ENCODE data around the gene GDE1.

GDE1 gene

DNA sequence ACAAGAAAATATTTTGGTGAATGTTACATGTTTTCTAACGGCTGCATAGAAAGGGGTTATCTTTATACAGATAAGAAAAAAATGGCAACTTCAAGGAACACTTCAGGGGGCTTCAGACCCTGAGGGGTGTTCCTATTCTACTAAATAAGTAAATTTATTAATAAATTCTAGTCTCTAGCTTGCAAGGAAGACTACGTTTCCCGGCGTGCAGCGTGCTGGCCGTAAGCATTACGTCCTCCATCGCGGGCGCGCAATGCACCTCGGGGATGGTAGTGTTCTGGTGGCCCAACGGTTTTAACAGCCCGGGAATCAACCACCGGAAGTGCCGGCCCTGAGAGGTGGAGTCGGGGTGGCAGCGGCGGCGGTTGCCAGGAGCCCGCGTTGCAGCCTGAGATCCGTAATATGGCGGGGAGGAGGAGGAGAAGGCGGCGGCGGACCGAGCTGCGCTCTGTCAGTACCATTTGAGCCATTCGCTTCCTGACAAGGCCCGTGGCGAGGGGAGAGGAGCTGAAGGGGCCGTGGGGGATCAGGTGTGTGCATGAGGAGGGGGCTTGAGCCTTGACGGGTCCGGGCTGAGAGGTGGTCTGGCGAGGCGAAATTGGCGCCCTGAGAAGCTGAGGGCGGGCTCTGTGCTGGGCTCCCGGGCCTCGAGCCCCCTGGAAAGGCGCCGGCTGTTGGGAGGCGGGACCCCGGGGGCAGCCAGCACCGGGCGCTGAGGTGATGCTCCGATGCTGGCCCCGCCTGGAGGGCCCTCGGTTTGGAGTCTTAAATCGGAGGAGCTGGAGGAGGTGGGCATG lies 1.9 kb upstream of the GDE1 start, which contains the start of gene CCP110:
Gene CCP110, plus strand, starts transcription at position 384 of the 797 bp plus-strand sequence. CDS start 3,940 bp downstream, outside the sequence.
- DNase-seq (ENCODE audit: low read depth in 2 of 2), result peak; percentile 89 to 92

DNA sequence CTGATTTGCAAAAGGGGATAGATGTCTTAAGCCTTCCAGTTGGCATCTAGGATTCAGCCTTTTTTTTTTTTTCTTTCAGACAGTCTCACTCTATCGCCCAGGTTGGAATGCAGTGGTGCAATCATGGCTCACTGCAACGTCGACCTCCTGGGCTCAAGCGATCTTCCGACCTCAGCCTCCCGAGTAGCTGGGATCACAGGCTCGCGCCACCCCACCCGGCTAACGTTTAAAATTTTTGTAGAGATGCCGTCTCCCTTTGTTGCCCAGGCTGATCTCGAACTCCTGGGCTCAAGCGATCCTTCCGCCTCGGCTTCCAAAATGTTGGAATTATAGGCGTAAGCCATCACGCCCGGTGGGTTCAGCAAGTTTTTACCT lies 1.3 kb upstream of the GDE1 start:
- no peak for DNase-seq (ENCODE audit: low read depth in 2 of 2)

GRCh38 chr16:19522760-19523159 lies 862 bp upstream of the GDE1 start:
- DNase-seq (ENCODE audit: low read depth in 2 of 2), result no peak

- DNase-seq (ENCODE audit: low read depth in 2 of 2), result no peak
Measured at GRCh38 chr16:19522397-19522732, 467 bp upstream of the GDE1 start.

- DNase-seq (ENCODE audit: low read depth in 2 of 2), result no peak
Measured at GRCh38 chr16:19520861-19521331, 1.0 kb downstream of the GDE1 start.

DNA sequence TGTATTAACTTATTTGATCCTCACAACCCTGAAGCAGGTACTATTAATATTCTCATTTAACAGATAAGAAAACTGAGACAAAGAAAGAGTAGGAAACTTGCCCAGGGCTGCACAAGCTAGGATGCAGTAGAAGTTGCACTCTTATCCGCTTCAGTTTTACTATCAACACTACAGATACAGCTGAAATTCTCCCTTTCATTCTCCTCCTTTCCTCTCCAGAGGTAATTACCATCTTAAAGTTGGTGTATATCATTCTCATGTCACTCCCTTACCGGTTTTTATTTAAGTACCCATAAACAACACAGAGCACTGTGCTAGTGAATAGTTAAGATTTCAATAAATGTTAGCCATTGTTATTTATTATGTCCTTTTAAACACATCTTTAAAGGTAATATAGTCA lies 3.5 kb downstream of the GDE1 start:
- no peak for DNase-seq (ENCODE audit: low read depth in 2 of 2)

DNA sequence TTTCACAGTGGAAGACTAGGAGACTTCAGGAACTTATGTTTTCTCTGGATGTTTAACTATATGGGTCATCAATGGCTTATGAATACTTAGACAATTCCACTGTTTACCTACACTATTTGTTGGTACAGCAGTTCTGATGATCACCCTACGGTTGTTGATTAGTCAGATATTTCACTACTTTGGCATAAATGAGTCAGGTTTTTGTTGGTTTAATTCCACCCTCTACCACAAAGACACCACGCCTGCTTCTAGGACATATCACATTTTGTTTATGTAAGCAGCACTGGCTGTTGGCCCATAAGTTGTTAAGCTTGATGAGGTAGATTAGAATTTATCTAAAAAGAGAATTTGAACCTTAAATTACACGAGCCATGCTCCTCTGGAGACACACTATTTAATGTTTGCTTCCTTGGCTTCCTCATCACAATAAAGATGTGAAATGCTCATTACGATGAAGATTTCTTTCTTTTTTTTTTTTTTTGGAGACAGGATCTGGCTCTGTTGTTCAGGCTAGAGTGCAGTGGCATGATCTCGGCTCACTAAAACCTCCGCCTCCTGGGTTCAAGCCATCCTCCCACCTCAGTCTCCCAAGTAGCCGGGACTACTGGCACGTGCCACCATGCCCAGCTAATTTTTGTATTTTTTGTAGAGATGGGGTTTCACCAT lies 4.3 kb downstream of the GDE1 start:
- DNase-seq (ENCODE audit: low read depth in 2 of 2), result no peak

GRCh38 chr16:19515757-19516156 lies 6.1 kb downstream of the GDE1 start:
- DNase-seq (ENCODE audit: low read depth in 2 of 2), result no peak

- no peak for DNase-seq (ENCODE audit: low read depth in 2 of 2)
Measured at GRCh38 chr16:19513377-19514053, 8.4 kb downstream of the GDE1 start.

DNA sequence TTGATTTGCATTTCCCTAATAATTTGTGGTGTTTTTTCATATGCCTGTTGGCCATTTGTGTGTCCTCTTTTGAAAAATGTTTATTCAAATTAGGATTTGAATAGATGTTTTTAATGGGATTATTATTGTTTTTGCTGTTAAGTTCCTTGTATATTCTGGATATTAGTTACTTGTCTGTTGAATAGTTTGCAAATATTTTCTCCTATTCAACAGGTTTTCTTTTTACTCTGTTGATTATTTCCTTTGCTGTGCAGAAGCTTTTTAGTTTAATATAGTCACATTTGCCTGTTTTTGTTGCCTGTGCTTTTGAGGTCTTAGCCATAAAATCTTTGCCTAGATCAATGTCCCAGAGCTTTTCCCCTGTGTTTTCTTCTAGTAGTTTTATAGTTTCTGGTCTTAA lies 9.6 kb downstream of the GDE1 start:
- no peak for DNase-seq (ENCODE audit: low read depth in 2 of 2)

DNA sequence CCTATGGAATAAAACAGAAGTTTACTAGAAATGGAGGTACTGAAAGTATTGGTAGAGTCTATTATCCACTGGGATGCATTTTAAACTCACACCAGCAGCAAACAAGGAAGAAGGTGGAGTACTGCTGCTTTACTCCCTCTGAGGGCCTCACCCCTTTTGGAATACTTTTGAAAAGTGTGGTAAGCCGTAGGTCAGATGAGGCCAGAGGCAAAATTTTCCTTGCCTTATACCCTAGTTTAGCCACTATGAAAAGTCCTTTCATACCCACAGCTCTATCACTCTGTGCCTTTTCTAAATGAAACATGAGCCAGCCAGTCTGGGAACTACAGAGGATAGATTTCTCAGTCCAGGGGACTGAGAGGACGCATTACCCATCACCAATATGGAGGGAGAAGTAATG lies 14.0 kb downstream of the GDE1 start:
- no peak for DNase-seq (ENCODE audit: low read depth in 2 of 2)

GRCh38 chr16:19506965-19507364 lies 14.9 kb downstream of the GDE1 start:
- no peak for DNase-seq (ENCODE audit: low read depth in 2 of 2)

DNA sequence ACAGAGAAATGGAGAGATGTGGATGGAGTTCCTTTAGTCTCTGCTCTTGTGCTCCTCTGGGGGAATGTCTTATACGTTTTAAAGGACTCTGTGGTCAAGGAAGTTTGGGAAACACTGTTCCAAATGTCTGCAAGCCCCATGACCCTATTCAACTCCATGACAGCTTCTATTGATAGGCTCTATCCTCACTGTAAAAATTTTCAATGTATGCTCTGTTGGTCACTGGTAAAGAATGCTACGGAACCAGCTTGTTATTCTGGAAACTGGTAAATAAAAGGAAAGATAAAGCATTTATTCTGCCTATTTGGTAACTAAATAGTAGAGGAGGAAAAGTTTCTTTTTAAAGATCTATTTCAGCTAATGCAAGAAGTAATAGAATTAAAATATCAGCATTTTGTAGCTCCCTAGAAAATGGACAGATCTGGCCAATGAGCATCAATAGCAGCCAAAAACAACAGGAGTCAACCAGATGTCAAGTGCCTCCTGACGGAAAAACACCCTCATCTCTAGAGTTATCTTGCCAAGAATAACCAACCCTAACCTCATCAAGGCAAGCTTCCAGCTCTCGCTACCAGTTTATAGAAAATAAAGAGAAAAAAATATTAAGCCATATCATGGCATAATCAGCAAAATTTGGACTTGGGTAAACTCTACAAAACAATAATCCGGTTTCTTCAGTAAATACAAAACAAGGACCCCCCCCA lies 16.1 kb downstream of the GDE1 start:
- DNase-seq (ENCODE audit: low read depth in 2 of 2), result no peak

- DNase-seq (ENCODE audit: low read depth in 2 of 2), result no peak
Measured at GRCh38 chr16:19503461-19504075, 18.3 kb downstream of the GDE1 start.

DNA sequence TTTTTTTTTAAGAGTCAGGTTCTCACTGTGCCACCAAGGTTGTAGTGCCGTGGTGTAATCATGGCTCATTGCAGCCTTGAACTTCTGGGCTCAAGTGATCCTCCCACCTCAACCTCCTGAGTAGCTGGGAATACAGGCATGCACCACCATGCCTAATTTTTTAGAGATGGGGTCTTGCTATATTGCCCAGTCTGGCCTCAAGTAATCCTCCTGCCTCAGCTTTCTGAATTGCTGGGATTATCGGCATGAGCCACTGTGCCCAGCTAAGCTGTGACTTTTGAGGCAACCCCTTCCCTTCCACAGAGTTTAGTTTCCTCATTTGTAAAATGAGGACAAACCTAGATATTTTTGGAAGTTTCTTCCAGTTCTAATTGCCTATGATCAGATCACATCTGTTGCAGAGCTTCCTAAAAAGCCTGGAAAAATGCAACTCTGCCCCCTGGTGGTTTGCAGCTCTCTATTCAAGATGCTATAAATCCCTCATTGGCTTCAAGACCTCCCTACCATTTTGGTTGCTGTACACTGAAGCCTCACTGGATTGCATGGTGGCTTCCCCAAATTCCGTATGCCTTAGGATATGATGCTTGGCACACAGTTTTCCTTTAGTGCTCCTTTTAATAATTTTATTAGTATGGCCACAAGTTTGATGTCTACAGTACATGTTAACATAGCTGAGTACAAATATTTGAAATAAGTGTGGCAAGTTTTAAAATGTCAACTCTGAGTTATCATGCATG lies 19.3 kb downstream of the GDE1 start:
- peak; percentile 21 to 41 for DNase-seq (ENCODE audit: low read depth in 2 of 2)

DNA sequence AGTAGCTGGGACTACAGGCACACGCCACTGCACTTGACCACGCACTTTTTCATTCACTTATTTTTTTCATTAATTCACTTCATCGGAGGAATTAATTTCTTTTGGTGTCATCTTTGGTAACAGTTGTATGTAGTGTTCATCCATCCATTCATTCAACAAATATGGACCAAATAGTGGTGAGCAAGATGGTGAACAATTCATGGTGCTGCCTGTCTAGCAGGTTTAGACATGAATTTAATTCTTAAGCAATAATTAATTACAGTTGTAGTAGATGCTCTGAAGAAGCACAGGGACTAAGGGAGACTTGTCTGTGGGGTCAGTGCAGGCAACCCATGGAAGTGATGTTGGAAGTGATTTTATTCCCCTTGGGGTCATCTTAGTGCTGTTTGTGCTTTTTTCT lies 22.4 kb downstream of the GDE1 start:
- DNase-seq (ENCODE audit: low read depth in 2 of 2), result no peak

GRCh38 chr16:19499006-19499405 lies 22.9 kb downstream of the GDE1 start:
- no peak for DNase-seq (ENCODE audit: low read depth in 2 of 2)

DNA sequence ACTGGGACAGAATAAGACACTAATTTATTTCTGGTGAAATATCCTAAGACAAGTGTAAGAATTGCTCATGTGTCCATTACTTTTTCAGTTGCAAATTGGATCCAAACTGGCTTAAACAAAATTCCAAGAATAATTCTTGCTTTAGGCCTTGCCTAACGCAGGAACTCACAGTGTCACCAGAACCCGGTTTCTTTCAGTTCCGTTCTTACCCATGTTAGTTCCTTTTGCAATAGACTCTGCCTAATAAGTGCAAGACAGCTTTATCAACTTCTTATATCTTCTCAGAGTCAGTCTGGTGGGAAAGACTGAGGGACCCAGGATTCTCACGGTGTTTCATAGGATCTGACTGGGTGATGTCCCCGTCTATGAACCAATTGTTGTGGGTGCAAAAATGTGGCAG lies 24.7 kb downstream of the GDE1 start:
- no peak for DNase-seq (ENCODE audit: low read depth in 2 of 2)

DNA sequence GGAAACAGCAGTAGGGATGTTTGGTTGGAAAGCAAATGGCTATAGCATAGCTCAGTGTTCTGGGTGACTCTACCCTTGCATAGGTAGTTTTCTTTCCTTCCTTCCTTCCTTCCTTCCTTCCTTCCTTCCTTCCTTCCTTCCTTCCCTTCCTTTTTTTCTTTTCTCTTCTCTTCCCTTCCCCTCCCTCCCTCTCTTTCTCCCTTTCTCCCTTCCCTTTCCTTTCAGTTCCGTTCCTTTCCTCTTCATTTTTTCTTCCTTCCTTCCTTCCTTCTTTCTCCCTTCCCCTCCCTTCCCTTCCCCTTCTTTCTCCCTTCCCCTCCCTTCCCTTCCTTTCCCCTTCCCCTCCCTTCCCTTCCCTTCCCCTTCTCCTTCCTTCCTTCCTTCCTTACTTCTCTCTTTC lies 31.3 kb downstream of the GDE1 start:
- DNase-seq (ENCODE audit: low read depth in 2 of 2), result no peak

DNA sequence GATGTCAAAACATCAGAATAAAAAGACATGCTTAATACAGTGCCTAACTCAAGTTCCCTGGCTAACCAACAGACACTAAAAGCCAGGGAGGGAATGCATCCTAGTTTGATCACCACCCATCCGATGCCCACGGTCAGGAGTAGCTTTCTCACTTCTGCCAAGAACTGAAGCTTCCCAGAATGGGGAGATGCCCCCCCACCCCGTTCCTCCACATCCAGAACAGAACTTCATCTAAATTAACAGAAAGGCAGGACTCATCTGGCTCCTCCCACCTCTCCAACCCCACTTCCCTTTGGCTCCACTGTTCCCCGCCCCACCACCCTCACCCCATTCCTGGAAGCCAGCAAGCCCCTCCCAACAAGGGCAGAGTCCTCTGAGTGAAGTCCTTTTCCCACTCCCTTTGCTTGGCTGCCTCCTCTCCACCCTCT lies 33.7 kb downstream of the GDE1 start:
- no peak for DNase-seq (ENCODE audit: low read depth in 2 of 2)

DNA sequence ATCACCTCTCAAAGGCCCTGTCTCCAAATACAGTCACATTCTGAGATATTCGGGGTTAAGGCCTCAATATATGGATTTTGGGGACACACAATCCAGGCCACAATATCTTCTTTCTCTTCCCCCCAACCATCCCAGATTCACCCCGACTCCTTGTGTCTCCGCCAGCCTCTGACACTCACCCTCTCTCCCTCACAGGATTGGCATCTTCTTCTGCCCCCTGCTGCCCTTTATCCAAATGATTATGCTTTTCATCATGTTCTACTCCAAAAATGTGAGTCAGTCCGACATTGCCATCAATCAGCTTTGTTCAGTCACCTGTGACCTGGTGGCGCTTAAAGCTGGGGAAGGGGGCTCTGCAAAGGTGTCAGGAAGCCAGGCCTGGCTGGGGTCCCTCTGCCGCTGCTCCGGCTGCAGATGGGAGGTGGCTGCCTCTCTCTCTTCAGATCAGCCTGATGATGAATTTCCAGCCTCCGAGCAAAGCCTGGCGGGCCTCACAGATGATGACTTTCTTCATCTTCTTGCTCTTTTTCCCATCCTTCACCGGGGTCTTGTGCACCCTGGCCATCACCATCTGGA lies 35.1 kb downstream of the GDE1 start:
- no peak for DNase-seq (ENCODE audit: low read depth in 2 of 2)
